Astrocyte of the spinal cord (primary cell): ENCODE results near the gene PLEKHN1.
"Not testable (repeated sequence)": the region's sequence is repeated elsewhere in the genome, so short reads cannot be mapped to it uniquely, and the experiment has no call there.

Experiments used
- DNase-seq: peaks from one replicate; pipeline ENCODE4 v3.0.0; 2011; ENCODE audit warnings: low read depth, low spot score
- H3K4me3 ChIP-seq: 2 replicates; pipeline ENCODE4 v1.5.1; 2011; ENCODE audit warnings: low read depth, mild to moderate bottlenecking, low read length, moderate library complexity
- in situ Hi-C: cut with HindIII; loops from 2 replicates; pipeline ENCODE4 v1.10.0; 2017; ENCODE audit warnings: low sequenced_read_pairs
- TF ChIP-seq, protein P1 (sequence below): IDR thresholded peaks from 2 replicates; pipeline ENCODE4 v1.5.1; 2012; ENCODE audit warnings: low read depth, mild to moderate bottlenecking, low read length, inconsistent platforms

The PLEKHN1 gene

DNA sequence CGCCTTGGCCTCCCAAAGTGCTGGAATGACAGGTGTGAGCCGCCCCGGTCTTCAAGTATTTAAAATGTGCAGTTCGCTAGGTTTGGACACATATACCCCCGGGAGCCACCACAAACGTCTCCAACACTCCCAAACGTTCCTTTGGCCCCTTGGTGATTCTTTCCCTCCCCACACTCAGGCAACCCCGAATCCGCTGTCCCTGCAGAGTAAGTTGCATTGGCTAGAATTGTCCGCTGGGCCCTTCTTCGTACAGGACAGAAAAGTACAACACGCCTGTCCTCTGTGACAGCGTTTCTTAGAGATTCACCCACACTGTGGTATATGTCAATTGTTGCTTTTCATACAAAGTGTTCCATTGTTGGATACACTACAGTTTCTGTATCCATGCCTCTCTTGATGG is 18.8 kb downstream of the PLEKHN1 start:
- in situ Hi-C loops: no loop called here
- no peak overlapping the region for H3K4me3 ChIP-seq
- TF ChIP-seq, protein P1, sequence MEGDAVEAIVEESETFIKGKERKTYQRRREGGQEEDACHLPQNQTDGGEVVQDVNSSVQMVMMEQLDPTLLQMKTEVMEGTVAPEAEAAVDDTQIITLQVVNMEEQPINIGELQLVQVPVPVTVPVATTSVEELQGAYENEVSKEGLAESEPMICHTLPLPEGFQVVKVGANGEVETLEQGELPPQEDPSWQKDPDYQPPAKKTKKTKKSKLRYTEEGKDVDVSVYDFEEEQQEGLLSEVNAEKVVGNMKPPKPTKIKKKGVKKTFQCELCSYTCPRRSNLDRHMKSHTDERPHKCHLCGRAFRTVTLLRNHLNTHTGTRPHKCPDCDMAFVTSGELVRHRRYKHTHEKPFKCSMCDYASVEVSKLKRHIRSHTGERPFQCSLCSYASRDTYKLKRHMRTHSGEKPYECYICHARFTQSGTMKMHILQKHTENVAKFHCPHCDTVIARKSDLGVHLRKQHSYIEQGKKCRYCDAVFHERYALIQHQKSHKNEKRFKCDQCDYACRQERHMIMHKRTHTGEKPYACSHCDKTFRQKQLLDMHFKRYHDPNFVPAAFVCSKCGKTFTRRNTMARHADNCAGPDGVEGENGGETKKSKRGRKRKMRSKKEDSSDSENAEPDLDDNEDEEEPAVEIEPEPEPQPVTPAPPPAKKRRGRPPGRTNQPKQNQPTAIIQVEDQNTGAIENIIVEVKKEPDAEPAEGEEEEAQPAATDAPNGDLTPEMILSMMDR: no peak
- DNase-seq: no peak

DNA sequence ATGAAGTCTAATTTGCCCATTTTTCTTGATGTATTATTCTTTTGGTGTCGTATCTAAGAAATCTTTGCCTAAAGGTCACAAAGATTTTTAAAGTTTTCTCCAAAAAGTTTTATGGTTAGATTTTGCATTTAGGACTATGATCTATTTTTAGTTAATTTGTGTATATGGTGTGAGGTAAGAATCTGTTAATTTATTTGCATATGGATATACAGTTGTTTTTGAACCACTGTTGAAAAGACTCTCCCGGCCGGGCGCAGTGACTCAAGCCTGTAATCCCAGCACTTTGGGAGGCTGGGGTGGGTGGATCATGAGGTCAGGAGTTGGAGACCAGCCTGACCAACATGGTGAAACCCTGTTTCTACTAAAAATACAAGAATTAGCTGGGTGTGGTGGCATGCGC is 21.8 kb downstream of the PLEKHN1 start:
- DNase-seq, in situ Hi-C loops, H3K4me3 ChIP-seq: not testable (repeated sequence)

DNA sequence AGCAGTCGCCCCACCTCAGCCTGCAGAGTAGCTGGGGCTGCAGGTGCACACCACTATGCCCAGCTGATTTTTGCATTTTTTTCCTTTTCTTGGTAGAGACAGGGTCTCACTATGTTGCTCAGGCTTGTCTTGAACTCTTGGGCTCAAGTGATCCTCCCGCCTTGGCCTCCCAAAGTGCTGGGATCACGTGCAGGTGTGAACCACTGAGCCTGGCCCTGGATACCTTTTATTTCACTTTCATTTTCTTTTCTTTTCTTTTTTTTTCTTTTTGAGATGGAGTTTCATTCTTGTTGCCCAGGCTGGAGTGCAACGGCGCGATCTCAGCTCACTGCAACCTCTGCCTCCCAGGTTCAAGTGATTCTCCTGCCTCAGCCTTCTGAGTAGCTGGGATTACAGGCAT is 25.0 kb downstream of the PLEKHN1 start:
- in situ Hi-C loops, DNase-seq, H3K4me3 ChIP-seq: not testable (repeated sequence)

DNA sequence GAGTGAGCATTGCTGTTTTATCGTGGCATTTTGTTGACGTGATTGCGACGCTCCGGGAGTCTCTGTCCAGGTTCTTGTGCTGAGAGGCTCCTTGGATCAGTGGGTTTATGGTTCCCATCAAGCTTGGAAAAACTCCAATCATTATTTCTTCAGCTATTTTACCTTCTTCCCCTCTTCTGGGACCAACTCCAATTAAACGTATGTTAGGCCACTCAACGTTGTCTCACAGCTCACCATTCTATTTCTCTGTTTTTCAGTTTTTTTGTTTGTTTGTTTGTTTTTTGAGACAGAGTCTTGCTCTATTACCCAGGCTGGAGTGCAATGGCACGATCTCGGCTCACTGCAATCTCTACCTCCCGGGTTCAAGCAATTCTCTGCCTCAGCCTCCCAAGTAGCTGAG is 25.6 kb downstream of the PLEKHN1 start:
- in situ Hi-C loops: no loop called here
- TF ChIP-seq, protein P1: no peak
- no peak for DNase-seq
- no peak overlapping the region for H3K4me3 ChIP-seq

DNA sequence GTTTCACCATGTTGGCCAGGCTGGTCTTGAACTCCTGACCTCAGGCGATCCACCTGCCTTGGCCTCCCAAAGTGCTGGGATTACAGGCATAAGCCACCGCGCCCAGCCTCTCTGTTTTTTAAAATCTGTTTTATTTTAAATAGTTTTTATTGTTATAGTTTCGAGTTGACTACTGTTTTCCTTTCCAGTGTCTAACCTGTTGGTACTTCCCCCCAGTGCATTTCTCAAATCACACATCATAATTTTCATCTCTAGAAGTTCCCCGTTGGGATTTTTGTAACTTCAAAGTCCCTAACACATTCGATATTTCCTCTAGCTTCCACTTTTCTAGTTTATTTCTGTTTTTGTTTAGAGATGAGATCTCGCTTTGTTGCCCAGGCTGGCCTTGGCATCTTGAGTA is 26.1 kb downstream of the PLEKHN1 start:
- DNase-seq: no peak
- TF ChIP-seq, protein P1: no peak
- H3K4me3 ChIP-seq: no peak overlapping the region
- in situ Hi-C loops: no loop called here

DNA sequence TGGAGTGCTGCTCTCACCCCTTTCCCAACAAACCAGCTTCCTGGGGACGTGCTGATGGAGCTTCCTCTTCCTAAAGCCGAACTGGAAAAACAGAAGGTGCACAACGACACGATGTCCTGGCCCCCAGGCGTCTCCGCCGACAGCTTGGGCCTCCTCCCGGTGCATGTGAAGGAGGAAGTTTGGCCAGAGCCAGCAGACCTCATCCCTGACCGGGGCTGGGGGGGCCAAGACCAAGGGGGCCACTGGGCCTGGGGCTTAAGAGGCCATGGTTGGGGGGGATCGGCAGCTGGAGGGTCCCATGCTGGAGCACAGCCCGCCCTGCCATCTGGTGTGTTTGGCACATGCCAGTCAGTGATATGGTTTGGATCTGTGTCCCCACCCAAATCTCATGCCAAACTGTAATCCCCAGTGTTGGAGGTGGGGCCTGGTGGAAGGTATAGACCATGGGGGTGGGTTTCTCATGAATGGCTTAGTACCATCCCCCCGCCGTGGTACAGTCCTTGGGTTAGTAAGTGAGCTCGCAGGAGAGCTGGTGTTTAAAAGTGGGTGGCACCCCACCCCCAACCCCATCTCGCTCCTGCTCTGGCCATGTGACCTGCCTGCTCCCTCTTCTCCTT is 27.2 kb downstream of the PLEKHN1 start:
- in situ Hi-C loops: no loop called here
- TF ChIP-seq, protein P1: no peak
- no peak overlapping the region for H3K4me3 ChIP-seq
- DNase-seq: no peak

DNA sequence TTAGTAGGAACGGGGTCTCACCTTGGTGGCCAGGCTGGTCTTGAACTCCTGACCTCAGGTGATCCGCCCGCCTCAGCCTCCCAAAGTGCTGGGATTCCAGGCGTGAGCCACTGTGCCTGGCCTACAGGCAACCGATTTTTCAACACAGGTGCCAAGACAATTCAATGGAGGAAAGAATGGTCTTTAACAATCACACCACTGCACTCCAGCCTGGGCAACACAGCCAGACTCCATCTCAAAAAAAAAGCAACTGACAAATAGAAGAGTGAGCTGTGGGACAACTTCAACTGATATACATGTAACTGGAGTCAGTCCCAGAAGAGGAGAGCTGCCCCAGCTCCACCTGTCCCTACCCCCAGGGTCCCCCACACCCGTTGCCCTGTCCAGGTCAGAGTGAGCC is 28.3 kb downstream of the PLEKHN1 start:
- in situ Hi-C loops, H3K4me3 ChIP-seq: not testable (repeated sequence)

DNA sequence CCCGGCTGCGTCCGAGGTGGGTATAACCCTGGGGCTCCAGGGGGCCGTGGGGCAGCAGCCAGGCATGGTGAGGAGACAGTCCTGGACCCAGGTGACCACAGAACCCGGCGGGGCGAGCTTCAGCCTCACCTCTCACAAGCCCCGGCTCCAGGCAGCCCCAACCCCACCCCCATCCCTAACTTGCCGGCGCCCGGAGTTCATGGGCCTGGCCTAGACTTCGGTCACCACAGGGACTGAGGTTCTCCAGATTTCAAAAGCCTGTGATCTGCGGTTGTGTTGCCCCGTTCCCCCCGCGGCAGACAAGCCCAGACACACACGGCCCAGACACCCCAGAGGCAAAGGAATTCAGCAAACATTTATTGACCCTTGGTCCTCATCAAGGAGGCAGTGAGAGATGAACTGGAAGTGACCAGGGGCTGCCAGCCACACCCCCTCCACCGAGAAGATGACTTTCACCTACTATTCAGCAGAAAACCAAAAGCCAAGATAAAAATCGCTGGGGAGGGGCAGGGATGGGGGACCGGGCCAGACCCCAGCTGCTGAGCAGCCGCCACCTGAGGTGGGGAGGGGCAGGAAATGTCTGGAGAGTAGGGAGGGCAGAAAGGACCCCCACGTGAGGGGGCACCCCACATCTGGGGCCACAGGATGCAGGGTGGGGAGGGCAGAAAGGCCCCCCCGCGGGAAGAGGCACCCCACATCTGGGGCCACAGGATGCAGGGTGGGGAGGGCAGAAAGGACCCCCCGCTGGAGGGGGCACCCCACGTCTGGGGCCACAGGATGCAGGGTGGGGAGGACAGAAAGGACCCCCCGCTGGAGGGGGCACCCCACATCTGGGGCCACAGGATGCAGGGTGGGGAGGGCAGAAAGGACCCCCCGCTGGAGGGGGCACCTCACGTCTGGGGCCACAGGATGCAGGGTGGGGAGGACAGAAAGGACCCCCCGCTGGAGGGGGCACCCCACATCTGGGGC is 29.7 kb downstream of the PLEKHN1 start:
- H3K4me3 ChIP-seq: no peak overlapping the region
- in situ Hi-C loops: no loop called here
- DNase-seq: no peak
- TF ChIP-seq, protein P1: no peak

More for the DNA sequence above, 28.3 kb downstream of the PLEKHN1 start:
- DNase-seq: not testable (repeated sequence)
